Chondrocyte (in vitro differentiated cells): ENCODE measurements around the gene OR10A6. TPM values are rescaled to one million over a fixed set of nuclear protein-coding genes. Genes with fewer than 3 reads are reported as not detected.

Experiments
- DNase-seq: peaks from one replicate; pipeline ENCODE4 v3.0.0; 2021; ENCODE audit warnings: mixed read lengths, low spot score
- H3K27ac Mint-ChIP-seq: one replicate; pipeline ENCODE4 v1.8.0; 2021; ENCODE audit warnings: mild to moderate bottlenecking, moderate library complexity, mixed read lengths; ENCODE audit not compliant: unreplicated experiment
- H3K27me3 Mint-ChIP-seq: 2 replicates; pipeline ENCODE4 v1.8.0; 2021; ENCODE audit warnings: low read depth, mixed read lengths
- H3K36me3 Mint-ChIP-seq: 2 replicates; pipeline ENCODE4 v1.8.0; 2021; ENCODE audit warnings: low read depth, mixed read lengths
- H3K4me1 Mint-ChIP-seq: 2 replicates; pipeline ENCODE4 v1.8.0; 2021; ENCODE audit warnings: low read depth, mild to moderate bottlenecking, mixed read lengths
- H3K4me3 Mint-ChIP-seq: one replicate; pipeline ENCODE4 v1.8.0; 2021; ENCODE audit warnings: mild to moderate bottlenecking, moderate library complexity, mixed read lengths; ENCODE audit not compliant: unreplicated experiment
- H3K9me3 Mint-ChIP-seq: 2 replicates; pipeline ENCODE4 v1.8.0; 2021; ENCODE audit warnings: low read depth, mixed read lengths
- CTCF ChIP-seq: fragments of 200-600 bp; sonication (generic); IDR thresholded peaks from 2 replicates; pipeline ENCODE4 v1.5.0; 2021; ENCODE audit warnings: antibody characterized with exemption, mild to moderate bottlenecking, moderate library complexity
- total RNA-seq: library from RNA; stranded (reverse); gene quantifications from 3 replicates; pipeline ENCODE4 v1.2.1, GENCODE V29; 2021

The OR10A6 gene
- total RNA-seq, 1 donor from 2014 or later: not detected

- Mint-ChIP-seq H3K4me3 (no peak overlapping the region), H3K9me3 (no peaks in the 10 kb centered on the region), H3K27ac (peak overlapping the region; percentile 42), H3K27me3 (no peaks in the 10 kb centered on the region), H3K36me3 (no peaks in the 10 kb centered on the region), H3K4me1 (peaks cover 45% of the 10 kb centered on the region)
- TF ChIP-seq CTCF: no peak
- no peak for DNase-seq
These were observed 41.1 kb downstream of the OR10A6 start for GRCh38 chr11:7889985-7890384.

GRCh38 chr11:7882860-7883259 lies 48.2 kb downstream of the OR10A6 start:
- H3K9me3 Mint-ChIP-seq: no peaks in the 10 kb centered on the region
- no peak for TF ChIP-seq CTCF
- peaks cover 3% of the 10 kb centered on the region for H3K27me3 Mint-ChIP-seq
- DNase-seq: no peak
- H3K27ac Mint-ChIP-seq: no peak overlapping the region
- no peaks in the 10 kb centered on the region for H3K36me3 Mint-ChIP-seq
- H3K4me3 Mint-ChIP-seq: no peak overlapping the region
- H3K4me1 Mint-ChIP-seq: no peaks in the 10 kb centered on the region

Other genes with a start within 250 kb of the OR10A6 start
- gene OVCH2, start 224.8 kb downstream of the OR10A6 start, total RNA-seq: 0.67 to 1.2 TPM (median 0.92 TPM) in 3 replicates
- gene OR5P2, start 134.3 kb downstream of the OR10A6 start, total RNA-seq: 0.92 TPM in 1 of 3 replicates, not detected in the others
- 0.30 to 0.46 TPM in 2 of 3 replicates, not detected in the other for gene OR5P3, start 100.4 kb downstream of the OR10A6 start, total RNA-seq
- gene OR10A3, start 10.4 kb upstream of the OR10A6 start, total RNA-seq: not detected in 3 replicates
- gene NLRP10, start 34.2 kb upstream of the OR10A6 start, total RNA-seq: 0.70 to 2.6 TPM (median 0.90 TPM) in 3 replicates
- gene EIF3F, start 56.1 kb upstream of the OR10A6 start, total RNA-seq: 208 to 225 TPM (median 219 TPM) in 3 replicates
- 14.1 to 17.2 TPM (median 14.3 TPM) in 3 replicates for gene TUB, start 149.9 kb upstream of the OR10A6 start, total RNA-seq
- gene RIC3, start 237.8 kb upstream of the OR10A6 start, total RNA-seq: 0.12 to 0.41 TPM in 2 of 3 replicates, not detected in the other